VCaP (cell line): Measurements from ENCODE around the gene ALOX12B.

Experiments
- H3K27ac ChIP-seq: fragments of 450-650 bp; 2 replicates; pipeline ENCODE4 v1.5.1; 2017
- TF ChIP-seq, protein P1 (sequence below): fragments of 450-650 bp; conservative IDR thresholded peaks from 2 replicates; pipeline ENCODE4 v1.5.1; 2017; ENCODE audit warnings: mild to moderate bottlenecking, moderate library complexity

The ALOX12B gene

GRCh38 chr17:8066841-8067775 is 20.4 kb downstream of the ALOX12B start:
- TF ChIP-seq, protein P1, sequence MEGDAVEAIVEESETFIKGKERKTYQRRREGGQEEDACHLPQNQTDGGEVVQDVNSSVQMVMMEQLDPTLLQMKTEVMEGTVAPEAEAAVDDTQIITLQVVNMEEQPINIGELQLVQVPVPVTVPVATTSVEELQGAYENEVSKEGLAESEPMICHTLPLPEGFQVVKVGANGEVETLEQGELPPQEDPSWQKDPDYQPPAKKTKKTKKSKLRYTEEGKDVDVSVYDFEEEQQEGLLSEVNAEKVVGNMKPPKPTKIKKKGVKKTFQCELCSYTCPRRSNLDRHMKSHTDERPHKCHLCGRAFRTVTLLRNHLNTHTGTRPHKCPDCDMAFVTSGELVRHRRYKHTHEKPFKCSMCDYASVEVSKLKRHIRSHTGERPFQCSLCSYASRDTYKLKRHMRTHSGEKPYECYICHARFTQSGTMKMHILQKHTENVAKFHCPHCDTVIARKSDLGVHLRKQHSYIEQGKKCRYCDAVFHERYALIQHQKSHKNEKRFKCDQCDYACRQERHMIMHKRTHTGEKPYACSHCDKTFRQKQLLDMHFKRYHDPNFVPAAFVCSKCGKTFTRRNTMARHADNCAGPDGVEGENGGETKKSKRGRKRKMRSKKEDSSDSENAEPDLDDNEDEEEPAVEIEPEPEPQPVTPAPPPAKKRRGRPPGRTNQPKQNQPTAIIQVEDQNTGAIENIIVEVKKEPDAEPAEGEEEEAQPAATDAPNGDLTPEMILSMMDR: no peak

DNA sequence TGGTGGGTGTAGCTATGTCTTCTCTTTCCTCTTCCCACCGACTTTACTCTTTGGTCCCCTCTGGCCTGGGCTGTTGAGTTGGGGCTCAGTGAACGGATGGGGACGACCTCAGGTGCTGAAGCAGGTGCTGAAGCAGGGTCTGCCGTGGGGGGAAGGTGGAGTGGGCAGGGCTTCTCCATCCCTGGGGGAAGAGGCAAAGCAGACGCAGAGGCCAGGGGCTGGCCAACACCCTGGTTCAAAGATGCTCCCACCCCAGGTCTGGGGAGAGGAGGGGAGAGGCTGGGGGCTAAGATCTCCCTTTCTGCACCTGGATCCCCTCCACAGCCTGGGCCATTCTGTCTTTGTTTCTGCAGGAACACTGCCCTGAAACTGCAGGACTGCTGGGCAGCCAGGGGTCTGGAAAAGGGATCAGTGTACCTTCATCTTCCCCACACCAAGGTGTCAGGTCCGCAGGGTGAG is 22.9 kb downstream of the ALOX12B start:
- peak overlapping the region; percentile 61 for H3K27ac ChIP-seq
- TF ChIP-seq, protein P1: no peak

More at GRCh38 chr17:8066841-8067775, 20.4 kb downstream of the ALOX12B start:
- H3K27ac ChIP-seq: peak overlapping the region; percentile 61

- H3K27ac ChIP-seq: peak overlapping the region; percentile 95
- TF ChIP-seq, protein P1: no peak
These were observed 23.6 kb downstream of the ALOX12B start for GRCh38 chr17:8063761-8064534.

GRCh38 chr17:8062807-8063483 is 24.6 kb downstream of the ALOX12B start:
- TF ChIP-seq, protein P1: no peak
- H3K27ac ChIP-seq: peak overlapping the region; percentile 95

DNA sequence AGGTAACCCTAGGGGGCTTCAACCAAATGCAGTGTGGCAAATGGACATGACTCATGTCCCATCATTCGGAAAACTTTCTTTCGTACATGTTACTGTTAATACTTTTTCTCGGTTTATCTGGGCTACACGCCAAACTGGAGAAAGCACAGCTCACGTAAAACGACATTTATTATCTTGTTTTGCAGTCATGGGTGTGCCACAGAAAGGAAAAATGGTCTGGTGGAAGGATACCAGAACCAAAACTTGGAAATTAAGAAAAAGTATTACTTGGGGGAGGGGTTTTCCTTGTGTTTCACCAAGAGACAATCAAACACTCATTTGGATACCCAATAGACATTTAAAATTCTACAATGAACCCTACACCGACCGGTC is 25.1 kb downstream of the ALOX12B start:
- peak overlapping the region; percentile 95 for H3K27ac ChIP-seq
- TF ChIP-seq, protein P1: no peak

GRCh38 chr17:8061851-8062250 is 25.7 kb downstream of the ALOX12B start:
- peak overlapping the region; percentile 95 for H3K27ac ChIP-seq

GRCh38 chr17:8060274-8060673 is 27.2 kb downstream of the ALOX12B start:
- H3K27ac ChIP-seq: peak overlapping the region; percentile 95
- TF ChIP-seq, protein P1: peak; percentile 63
